ENCODE results near the gene HSPA1B. TPM values are rescaled to one million over a fixed set of nuclear protein-coding genes. Genes with fewer than 3 reads are reported as not detected.
"Not testable (repeated sequence)": the region's sequence is repeated elsewhere in the genome, so short reads cannot be mapped to it uniquely, and the experiment has no call there.

HSPA1B gene
- total RNA-seq, 3 donors from 2014 or later (not counting 1 experiment from before 2014, with no cell fraction given), result 8.5 to 112 (median 15.3) TPM

DNA sequence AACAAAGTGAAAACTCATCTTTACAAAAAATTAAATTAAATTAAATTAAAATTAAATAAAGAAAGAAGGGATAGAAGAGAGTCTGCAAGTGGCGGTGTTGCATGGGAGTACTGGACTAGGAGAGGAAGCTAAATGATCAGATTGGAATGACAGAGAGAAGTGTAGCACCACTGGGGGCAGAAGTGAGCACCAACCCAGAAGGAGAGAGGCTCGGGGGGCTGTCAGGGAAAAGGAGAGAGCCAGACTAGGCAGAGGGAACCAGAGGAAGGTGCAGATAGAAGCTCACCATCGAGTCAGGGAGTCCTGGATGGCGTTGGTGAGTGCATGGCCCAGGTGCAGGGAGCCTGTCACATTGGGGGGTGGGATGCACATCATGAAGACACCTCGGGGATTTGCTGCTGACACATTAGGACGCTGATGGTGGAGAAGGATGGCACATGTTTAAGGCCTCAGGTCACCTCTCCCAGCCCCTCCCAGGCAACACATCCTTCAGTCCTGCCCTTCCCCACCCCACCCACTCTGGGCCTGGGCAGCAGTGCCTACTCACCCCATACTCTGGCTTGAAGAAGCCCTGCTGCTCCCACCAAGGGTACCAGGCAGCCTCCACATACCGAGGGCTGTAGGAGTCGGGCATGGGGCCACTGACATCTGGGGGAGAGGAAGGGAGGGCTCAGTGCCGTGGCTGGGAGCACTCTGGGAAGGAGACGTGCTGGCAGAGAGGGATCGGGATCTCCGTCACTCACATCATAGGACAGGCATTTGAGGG, 36.0 kb upstream of the HSPA1B start:
- intact Hi-C loops (cut with micrococcal nuclease), result no loop called here
- 83% methylated on average over 12 of the region's 12 CpGs for WGBS (ENCODE audit: insufficient coverage)
- Mint-ChIP-seq H3K27ac (peak overlapping the region in 1 of 2 donors; percentile 7), H3K4me3 (no peak overlapping the region), H3K27me3 (ENCODE audit: low read depth in 2 of 2) (no peaks in the 10 kb centered on the region), H3K9me3 (no peaks in the 10 kb centered on the region), H3K4me1 (peaks cover 24% of the 10 kb centered on the region in 2 donors), H3K36me3 (peaks cover 7% of the 10 kb centered on the region)
- H3K9me3 ChIP-seq (ENCODE audit: control insufficient read depth, insufficient read depth, low read length), result no peaks in the 10 kb centered on the region
- peaks cover 10% of the 10 kb centered on the region for H3K36me3 ChIP-seq (ENCODE audit: control insufficient read depth, insufficient read depth, low read length)
- DNase-seq, result peak in 1 of 2 donors; percentile 60
- H3K27ac ChIP-seq (ENCODE audit: low read length), result no peak overlapping the region
- H3K27me3 ChIP-seq (ENCODE audit: control insufficient read depth, insufficient read depth, low read length), result no peaks in the 10 kb centered on the region
- TF ChIP-seq, protein P1, sequence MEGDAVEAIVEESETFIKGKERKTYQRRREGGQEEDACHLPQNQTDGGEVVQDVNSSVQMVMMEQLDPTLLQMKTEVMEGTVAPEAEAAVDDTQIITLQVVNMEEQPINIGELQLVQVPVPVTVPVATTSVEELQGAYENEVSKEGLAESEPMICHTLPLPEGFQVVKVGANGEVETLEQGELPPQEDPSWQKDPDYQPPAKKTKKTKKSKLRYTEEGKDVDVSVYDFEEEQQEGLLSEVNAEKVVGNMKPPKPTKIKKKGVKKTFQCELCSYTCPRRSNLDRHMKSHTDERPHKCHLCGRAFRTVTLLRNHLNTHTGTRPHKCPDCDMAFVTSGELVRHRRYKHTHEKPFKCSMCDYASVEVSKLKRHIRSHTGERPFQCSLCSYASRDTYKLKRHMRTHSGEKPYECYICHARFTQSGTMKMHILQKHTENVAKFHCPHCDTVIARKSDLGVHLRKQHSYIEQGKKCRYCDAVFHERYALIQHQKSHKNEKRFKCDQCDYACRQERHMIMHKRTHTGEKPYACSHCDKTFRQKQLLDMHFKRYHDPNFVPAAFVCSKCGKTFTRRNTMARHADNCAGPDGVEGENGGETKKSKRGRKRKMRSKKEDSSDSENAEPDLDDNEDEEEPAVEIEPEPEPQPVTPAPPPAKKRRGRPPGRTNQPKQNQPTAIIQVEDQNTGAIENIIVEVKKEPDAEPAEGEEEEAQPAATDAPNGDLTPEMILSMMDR (IDR thresholded peaks at IDR 0.05), result no peak
- no peak overlapping the region for H3K4me3 ChIP-seq (ENCODE audit: low read length)
- ATAC-seq, result no peak
- H3K4me1 ChIP-seq (ENCODE audit: control insufficient read depth, insufficient read depth, low read length), result peaks cover 19% of the 10 kb centered on the region

DNA sequence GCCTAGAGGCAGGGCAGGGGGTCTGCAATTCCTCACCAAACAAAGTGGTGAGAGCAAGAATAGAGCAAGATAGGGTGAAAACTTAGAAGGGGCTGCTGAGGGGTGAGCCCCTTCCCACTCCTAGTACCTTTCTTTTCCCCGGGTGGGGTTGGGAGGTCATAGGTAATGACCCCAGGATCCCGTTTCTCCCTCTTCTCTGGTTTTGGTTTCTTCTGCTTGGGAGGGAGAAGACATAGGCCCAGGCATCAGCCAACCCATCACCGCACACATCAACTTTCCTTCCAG, 35.5 kb upstream of the HSPA1B start:
- Mint-ChIP-seq H3K9me3 (no peaks in the 10 kb centered on the region), H3K27me3 (ENCODE audit: low read depth in 2 of 2) (no peaks in the 10 kb centered on the region), H3K27ac (no peak overlapping the region), H3K4me1 (peaks cover 24 to 28% of the 10 kb centered on the region in 2 donors), H3K36me3 (peaks cover 7% of the 10 kb centered on the region), H3K4me3 (no peak overlapping the region)
- 100% methylated on average over 1 of the region's 3 CpGs for WGBS (ENCODE audit: insufficient coverage)
- Histone ChIP-seq H3K9me3 (ENCODE audit: control insufficient read depth, insufficient read depth, low read length) (no peaks in the 10 kb centered on the region), H3K27me3 (ENCODE audit: control insufficient read depth, insufficient read depth, low read length) (no peaks in the 10 kb centered on the region), H3K4me3 (ENCODE audit: low read length) (no peak overlapping the region), H3K27ac (ENCODE audit: low read length) (no peak overlapping the region), H3K4me1 (ENCODE audit: control insufficient read depth, insufficient read depth, low read length) (peaks cover 21% of the 10 kb centered on the region), H3K36me3 (ENCODE audit: control insufficient read depth, insufficient read depth, low read length) (peaks cover 10% of the 10 kb centered on the region)
- intact Hi-C loops (cut with micrococcal nuclease), result no loop called here
- no peak for ATAC-seq
- TF ChIP-seq, protein P1 (IDR thresholded peaks at IDR 0.05), result no peak
- DNase-seq, result no peak

GRCh38 chr6:31792761-31793171, 34.8 kb upstream of the HSPA1B start:
- intact Hi-C loops (cut with micrococcal nuclease), result no loop called here
- DNase-seq (no peak), ATAC-seq (no peak)
- 68% methylated on average over 12 of the region's 12 CpGs for WGBS (ENCODE audit: insufficient coverage)
- Histone ChIP-seq H3K4me3 (ENCODE audit: low read length) (no peak overlapping the region), H3K36me3 (ENCODE audit: control insufficient read depth, insufficient read depth, low read length) (peaks cover 10% of the 10 kb centered on the region), H3K27me3 (ENCODE audit: control insufficient read depth, insufficient read depth, low read length) (no peaks in the 10 kb centered on the region), H3K27ac (ENCODE audit: low read length) (peak overlapping the region; percentile 13), H3K9me3 (ENCODE audit: control insufficient read depth, insufficient read depth, low read length) (no peaks in the 10 kb centered on the region), H3K4me1 (ENCODE audit: control insufficient read depth, insufficient read depth, low read length) (peaks cover 28% of the 10 kb centered on the region)
- Mint-ChIP-seq H3K27ac (no peak overlapping the region), H3K36me3 (peaks cover 7% of the 10 kb centered on the region), H3K9me3 (no peaks in the 10 kb centered on the region), H3K4me3 (no peak overlapping the region), H3K4me1 (peaks cover 28 to 34% of the 10 kb centered on the region in 2 donors), H3K27me3 (ENCODE audit: low read depth in 2 of 2) (no peaks in the 10 kb centered on the region)
- TF ChIP-seq, protein P1 (IDR thresholded peaks at IDR 0.05), result no peak

GRCh38 chr6:31793927-31794245, 33.7 kb upstream of the HSPA1B start:
- H3K36me3 Mint-ChIP-seq; H3K27me3 Mint-ChIP-seq (ENCODE audit: low read depth in 2 of 2); H3K27me3 ChIP-seq (ENCODE audit: control insufficient read depth, insufficient read depth, low read length); H3K9me3 ChIP-seq (ENCODE audit: control insufficient read depth, insufficient read depth, low read length); intact Hi-C loops (cut with micrococcal nuclease); H3K4me3 ChIP-seq (ENCODE audit: low read length); ATAC-seq; H3K9me3 Mint-ChIP-seq; DNase-seq: not testable (repeated sequence)
- WGBS (ENCODE audit: insufficient coverage), result 97% methylated on average over 6 of the region's 6 CpGs
- peaks cover 10% of the 10 kb centered on the region for H3K36me3 ChIP-seq (ENCODE audit: control insufficient read depth, insufficient read depth, low read length)
- H3K27ac ChIP-seq (ENCODE audit: low read length), result peak overlapping the region; percentile 77
- peak overlapping the region; percentile 96 for H3K27ac Mint-ChIP-seq
- H3K4me1 ChIP-seq (ENCODE audit: control insufficient read depth, insufficient read depth, low read length), result peaks cover 34% of the 10 kb centered on the region
- H3K4me3 Mint-ChIP-seq, result peak overlapping the region; percentile 68
- H3K4me1 Mint-ChIP-seq, result peaks cover 30 to 36% of the 10 kb centered on the region in 2 donors
